HFFc6 (cell line): ENCODE data around the gene HVCN1. TPM values are rescaled to one million over a fixed set of nuclear protein-coding genes. Genes with fewer than 3 reads are reported as not detected.
"Not testable (repeated sequence)": the region's sequence is repeated elsewhere in the genome, so short reads cannot be mapped to it uniquely, and the experiment has no call there.

Source experiments
- DNase-seq: peaks from one replicate; pipeline ENCODE4 v3.0.0-alpha.2; 2018
- H3K27ac Mint-ChIP-seq: 2 replicates; pipeline ENCODE4 v1.8.0; 2020; ENCODE audit warnings: mild to moderate bottlenecking, mixed read lengths
- H3K27me3 Mint-ChIP-seq: 2 replicates; pipeline ENCODE4 v1.8.0; 2021; ENCODE audit warnings: mild to moderate bottlenecking, moderate library complexity, mixed read lengths; ENCODE audit not compliant: insufficient read depth
- H3K36me3 Mint-ChIP-seq: 2 replicates; pipeline ENCODE4 v1.8.0; 2021; ENCODE audit warnings: low read depth, mixed read lengths
- H3K4me1 Mint-ChIP-seq: 2 replicates; pipeline ENCODE4 v1.8.0; 2020; ENCODE audit warnings: low read depth, mixed read lengths
- H3K4me3 Mint-ChIP-seq: 2 replicates; pipeline ENCODE4 v1.8.0; 2020; ENCODE audit warnings: mild to moderate bottlenecking, moderate library complexity, mixed read lengths
- H3K9me3 Mint-ChIP-seq: 2 replicates; pipeline ENCODE4 v1.8.0; 2020; ENCODE audit warnings: mild to moderate bottlenecking, mixed read lengths
- total RNA-seq, 6 experiments: library from RNA; stranded (reverse); fragmentation: NEBNext Ultra II Directional; extraction: Animal tissue kit (Norgen Biotek cat#: 25700); gene quantifications; 2 replicates in 1 of 6; 3 replicates in 5 of 6; pipeline ENCODE4 v1.2.3, GENCODE V29; 2021
- TF ChIP-seq, protein P1 (sequence below): fragments of 200-600 bp; sonication (generic); IDR thresholded peaks from 2 replicates; pipeline ENCODE4 v1.5.0; 2021; ENCODE audit warnings: antibody characterized with exemption, mild to moderate bottlenecking

HVCN1 gene
- total RNA-seq, 6 experiments from 2014 or later, result 0.09 to 0.71 (median 0.33) TPM; not detected in 1

DNA sequence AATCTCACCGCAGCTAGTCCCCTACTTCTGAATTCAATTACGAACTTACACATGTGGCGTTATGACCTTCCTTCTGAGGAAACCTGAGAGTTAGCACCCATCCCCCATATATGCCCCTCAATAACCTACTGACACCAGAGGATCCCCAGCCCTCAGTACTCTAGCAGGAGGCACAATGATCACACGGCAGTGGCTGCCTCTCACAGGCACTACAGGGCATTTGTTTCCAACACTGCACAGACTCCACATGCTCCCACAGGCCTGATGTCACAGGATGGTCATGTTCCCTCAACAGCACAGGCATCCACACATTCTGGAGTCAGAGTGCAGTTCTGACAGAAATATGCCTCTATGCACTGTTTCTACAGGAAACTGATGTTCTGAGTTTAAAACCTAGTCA, 36.4 kb upstream of the HVCN1 start:
- DNase-seq, result no peak
- Mint-ChIP-seq H3K27ac (no peak overlapping the region), H3K27me3 (no peaks in the 10 kb centered on the region; the same call in 1 of the 2 replicates), H3K9me3 (no peaks in the 10 kb centered on the region), H3K36me3 (peaks cover 53% of the 10 kb centered on the region), H3K4me1 (no peaks in the 10 kb centered on the region), H3K4me3 (no peak overlapping the region)
- TF ChIP-seq, protein P1, sequence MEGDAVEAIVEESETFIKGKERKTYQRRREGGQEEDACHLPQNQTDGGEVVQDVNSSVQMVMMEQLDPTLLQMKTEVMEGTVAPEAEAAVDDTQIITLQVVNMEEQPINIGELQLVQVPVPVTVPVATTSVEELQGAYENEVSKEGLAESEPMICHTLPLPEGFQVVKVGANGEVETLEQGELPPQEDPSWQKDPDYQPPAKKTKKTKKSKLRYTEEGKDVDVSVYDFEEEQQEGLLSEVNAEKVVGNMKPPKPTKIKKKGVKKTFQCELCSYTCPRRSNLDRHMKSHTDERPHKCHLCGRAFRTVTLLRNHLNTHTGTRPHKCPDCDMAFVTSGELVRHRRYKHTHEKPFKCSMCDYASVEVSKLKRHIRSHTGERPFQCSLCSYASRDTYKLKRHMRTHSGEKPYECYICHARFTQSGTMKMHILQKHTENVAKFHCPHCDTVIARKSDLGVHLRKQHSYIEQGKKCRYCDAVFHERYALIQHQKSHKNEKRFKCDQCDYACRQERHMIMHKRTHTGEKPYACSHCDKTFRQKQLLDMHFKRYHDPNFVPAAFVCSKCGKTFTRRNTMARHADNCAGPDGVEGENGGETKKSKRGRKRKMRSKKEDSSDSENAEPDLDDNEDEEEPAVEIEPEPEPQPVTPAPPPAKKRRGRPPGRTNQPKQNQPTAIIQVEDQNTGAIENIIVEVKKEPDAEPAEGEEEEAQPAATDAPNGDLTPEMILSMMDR, result no peak

DNA sequence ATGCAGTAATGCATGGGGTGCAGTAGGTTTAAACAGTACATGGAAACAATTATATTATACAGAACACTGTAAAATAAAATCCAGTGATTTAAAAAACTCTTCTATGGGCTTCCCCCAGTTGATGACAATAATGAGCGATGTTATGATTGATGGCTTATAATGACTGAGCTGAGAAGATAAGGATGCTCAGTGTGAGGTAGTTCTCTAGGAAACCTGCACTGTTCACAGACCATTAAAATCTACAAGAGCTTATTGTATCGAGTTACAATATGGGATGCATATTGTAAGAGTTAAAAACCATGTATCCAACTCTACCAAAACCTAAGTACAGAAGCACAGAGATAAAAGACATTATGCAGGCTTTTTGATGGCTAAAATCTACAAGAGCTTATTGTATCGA, 34.0 kb upstream of the HVCN1 start:
- not testable (repeated sequence) for H3K4me1 Mint-ChIP-seq, H3K27me3 Mint-ChIP-seq, DNase-seq, H3K27ac Mint-ChIP-seq, H3K9me3 Mint-ChIP-seq, H3K4me3 Mint-ChIP-seq
- H3K36me3 Mint-ChIP-seq, result peaks cover 62% of the 10 kb centered on the region

DNA sequence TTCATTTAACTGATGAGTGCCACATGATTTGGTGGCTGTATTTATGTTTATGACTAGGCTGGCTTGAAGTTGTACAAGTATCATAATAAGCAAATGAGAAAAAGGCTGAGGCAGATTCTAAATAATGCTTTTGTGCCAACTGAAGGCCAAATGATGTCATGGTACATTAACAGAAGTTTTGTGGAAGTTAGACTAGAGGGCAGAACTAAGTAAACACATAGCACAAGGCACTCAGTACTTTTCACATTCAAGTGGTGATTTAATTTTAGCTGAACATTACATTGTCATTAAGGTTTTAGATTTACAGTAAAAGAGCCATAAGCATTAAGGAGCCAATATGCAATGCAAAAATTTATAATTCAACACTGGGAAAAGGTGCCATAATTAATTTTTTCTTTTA, 32.7 kb upstream of the HVCN1 start:
- TF ChIP-seq, protein P1, result no peak
- peaks cover 71% of the 10 kb centered on the region for H3K36me3 Mint-ChIP-seq
- H3K9me3 Mint-ChIP-seq, result no peaks in the 10 kb centered on the region
- H3K27ac Mint-ChIP-seq, result no peak overlapping the region
- H3K27me3 Mint-ChIP-seq, result no peaks in the 10 kb centered on the region
- no peak overlapping the region for H3K4me3 Mint-ChIP-seq
- DNase-seq, result no peak
- no peaks in the 10 kb centered on the region for H3K4me1 Mint-ChIP-seq

DNA sequence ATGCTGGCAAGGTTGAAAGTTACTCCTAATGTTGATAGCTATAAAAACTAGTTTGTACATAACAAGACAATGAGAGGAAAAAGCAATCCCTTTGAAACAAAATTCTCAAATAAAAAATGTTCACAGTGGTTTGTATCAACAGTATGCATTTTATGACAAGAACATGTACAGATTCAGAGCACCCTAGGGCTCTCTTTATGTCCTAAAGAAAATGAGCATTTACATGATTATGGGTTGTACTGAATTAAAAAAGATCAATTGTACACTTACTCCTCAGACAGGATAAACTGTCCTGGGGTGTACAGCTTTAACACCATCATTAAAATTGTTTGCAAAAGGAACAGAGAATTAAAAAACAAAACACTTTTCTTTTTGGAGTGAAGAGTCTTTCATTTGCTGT, 31.6 kb upstream of the HVCN1 start:
- no peak overlapping the region for H3K27ac Mint-ChIP-seq
- peaks cover 66% of the 10 kb centered on the region for H3K36me3 Mint-ChIP-seq
- DNase-seq, result no peak
- TF ChIP-seq, protein P1, result no peak
- no peaks in the 10 kb centered on the region for H3K27me3 Mint-ChIP-seq
- no peaks in the 10 kb centered on the region for H3K9me3 Mint-ChIP-seq
- no peak overlapping the region for H3K4me3 Mint-ChIP-seq
- H3K4me1 Mint-ChIP-seq, result no peaks in the 10 kb centered on the region

DNA sequence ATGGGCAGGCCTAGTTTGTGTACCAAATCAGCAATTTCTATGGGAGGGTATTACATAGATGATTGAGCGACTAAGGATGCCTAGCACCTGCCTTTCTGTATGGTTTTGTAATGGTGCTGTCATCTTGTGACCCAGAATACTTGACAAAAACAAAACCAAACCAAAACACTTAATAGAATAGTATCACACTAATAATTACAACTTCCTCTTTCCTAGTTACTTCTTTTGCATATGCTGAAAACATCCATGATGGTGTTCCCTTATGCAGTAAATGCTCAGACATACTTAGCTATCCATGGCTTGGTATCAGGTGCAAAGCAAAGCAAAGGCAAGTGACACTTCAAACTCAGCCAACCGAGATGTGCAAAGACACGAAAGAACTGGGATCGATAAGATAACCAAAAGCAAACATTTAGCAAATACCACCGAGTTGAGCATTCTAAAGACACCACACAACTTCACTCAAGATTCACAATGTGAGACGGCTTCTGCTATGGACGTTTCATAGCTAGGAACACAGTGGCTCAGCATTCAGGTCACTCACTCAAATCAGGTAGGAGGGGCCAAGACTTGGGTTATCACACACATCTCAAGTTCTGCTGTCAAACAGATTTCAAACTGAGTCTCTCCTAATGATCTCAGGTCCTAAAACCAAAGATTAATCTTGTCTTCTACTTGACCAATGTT, 29.4 kb upstream of the HVCN1 start:
- TF ChIP-seq, protein P1, result no peak
- H3K4me1 Mint-ChIP-seq, result no peaks in the 10 kb centered on the region
- peaks cover 58% of the 10 kb centered on the region for H3K36me3 Mint-ChIP-seq
- no peak for DNase-seq
- H3K27ac Mint-ChIP-seq, result no peak overlapping the region
- H3K9me3 Mint-ChIP-seq, result no peaks in the 10 kb centered on the region
- H3K27me3 Mint-ChIP-seq, result no peaks in the 10 kb centered on the region
- H3K4me3 Mint-ChIP-seq, result no peak overlapping the region

DNA sequence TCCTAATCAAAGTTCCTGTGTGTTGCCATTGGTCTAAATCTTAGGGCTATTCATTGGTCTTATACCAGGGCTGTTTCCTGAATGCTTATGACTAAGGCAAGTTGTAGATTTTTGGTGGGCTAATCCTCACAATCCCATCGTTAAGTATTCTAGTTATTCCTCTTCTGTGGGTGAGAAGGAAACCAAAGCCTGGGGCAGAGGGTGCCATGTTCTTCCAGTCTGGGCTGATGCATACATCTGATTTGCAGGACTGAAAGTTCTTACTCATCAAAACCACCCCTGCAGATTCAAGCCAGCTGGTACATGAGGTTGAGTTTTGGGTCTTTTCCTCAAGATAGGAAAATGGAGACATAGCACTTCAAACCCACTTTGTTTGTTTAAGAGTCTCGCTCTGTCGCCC, 28.1 kb upstream of the HVCN1 start:
- no peak for DNase-seq
- Mint-ChIP-seq H3K36me3 (peaks cover 52% of the 10 kb centered on the region), H3K4me3 (no peak overlapping the region), H3K4me1 (no peaks in the 10 kb centered on the region), H3K9me3 (no peaks in the 10 kb centered on the region), H3K27me3 (no peaks in the 10 kb centered on the region), H3K27ac (no peak overlapping the region)
- TF ChIP-seq, protein P1, result no peak
